ENCODE data around the gene NELFB. TPM values are rescaled to one million over a fixed set of nuclear protein-coding genes. Genes with fewer than 3 reads are reported as not detected.
A peak's percentile ranks its signal among the peaks of the same experiment; 100 is the strongest.
"Not testable (repeated sequence)": the region's sequence is repeated elsewhere in the genome, so short reads cannot be mapped to it uniquely, and the experiment has no call there.

NELFB gene
- polyA plus RNA-seq, 4 donors = 34.7 to 62.5 (median 40.1) TPM

DNA sequence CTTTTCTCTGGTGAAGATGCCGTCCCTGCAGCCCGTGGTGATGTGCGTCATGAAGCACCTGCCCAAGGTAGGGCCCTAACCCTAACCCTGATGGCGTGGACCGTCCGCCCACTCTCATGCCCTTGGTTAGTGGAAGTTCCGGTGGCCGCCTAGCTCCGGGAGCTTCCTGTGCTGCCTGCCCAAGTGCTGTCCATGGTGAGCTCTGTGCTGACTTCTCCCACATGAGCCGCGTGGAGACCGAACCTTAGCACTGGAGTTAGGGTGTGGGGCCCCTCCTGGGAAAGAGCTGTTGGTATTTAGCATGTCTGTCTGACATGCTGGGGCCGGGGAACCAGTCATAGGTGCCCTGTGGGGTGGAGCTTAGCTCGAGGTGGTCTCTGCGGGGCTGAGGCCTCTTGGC is 1.2 kb downstream of the NELFB start:
- DNase-seq = no peak
- Histone ChIP-seq H3K9me3 (ENCODE audit: control insufficient read depth in 2 of 2, insufficient read depth in 1 of 2, low read depth in 1 of 2, low read length in 1 of 2) (no peaks in the 10 kb centered on the region), H3K27me3 (ENCODE audit: control insufficient read depth in 3 of 3, insufficient read depth in 3 of 3, low read length in 3 of 3) (no peaks in the 10 kb centered on the region), H3K4me1 (ENCODE audit: control insufficient read depth in 3 of 3, insufficient read depth in 2 of 3, low read depth in 1 of 3, low read length in 2 of 3) (peaks cover 8 to 32% (median 8%) of the 10 kb centered on the region in 3 donors), H3K27ac (ENCODE audit: low read depth in 1 of 3, low read length in 2 of 3) (no peak overlapping the region), H3K4me3 (ENCODE audit: low read depth in 1 of 3, low read length in 3 of 3) (peak overlapping the region in 2 of 3 donors; percentile 66 to 86), H3K36me3 (ENCODE audit: control insufficient read depth in 3 of 3, insufficient read depth in 2 of 3, low read depth in 1 of 3, low read length in 3 of 3) (peaks cover 0 to 37% (median 6%) of the 10 kb centered on the region in 3 donors)
- no peak for FAIRE-seq
- WGBS, 3 donors = 69 to 83% (median 76%) methylated on average over 15 of the region's 15 CpGs

- H3K36me3 ChIP-seq (ENCODE audit: control insufficient read depth in 3 of 3, insufficient read depth in 2 of 3, low read depth in 1 of 3, low read length in 3 of 3) = peaks cover 0 to 42% (median 6%) of the 10 kb centered on the region in 3 donors
- DNase-seq (no peak), FAIRE-seq (no peak)
- no peaks in the 10 kb centered on the region for H3K9me3 ChIP-seq (ENCODE audit: control insufficient read depth in 2 of 2, insufficient read depth in 1 of 2, low read depth in 1 of 2, low read length in 1 of 2)
- H3K4me1 ChIP-seq (ENCODE audit: control insufficient read depth in 3 of 3, insufficient read depth in 2 of 3, low read depth in 1 of 3, low read length in 2 of 3) = peaks cover 8 to 29% (median 8%) of the 10 kb centered on the region in 3 donors
- H3K27me3 ChIP-seq (ENCODE audit: control insufficient read depth in 3 of 3, insufficient read depth in 3 of 3, low read length in 3 of 3) = no peaks in the 10 kb centered on the region
- H3K4me3 ChIP-seq (ENCODE audit: low read depth in 1 of 3, low read length in 3 of 3) = peak overlapping the region in 1 of 3 donors; percentile 86
- no peak overlapping the region for H3K27ac ChIP-seq (ENCODE audit: low read depth in 1 of 3, low read length in 2 of 3)
- 89 to 93% (median 89%) methylated on average over 15 of the region's 15 CpGs for WGBS, 3 donors
Measured at GRCh38 chr9:137256856-137257255, 1.7 kb downstream of the NELFB start.

- H3K36me3 ChIP-seq (ENCODE audit: control insufficient read depth in 3 of 3, insufficient read depth in 2 of 3, low read depth in 1 of 3, low read length in 3 of 3) = peaks cover 7 to 76% (median 11%) of the 10 kb centered on the region in 3 donors
- not testable (repeated sequence) for H3K4me1 ChIP-seq (ENCODE audit: control insufficient read depth in 3 of 3, insufficient read depth in 2 of 3, low read depth in 1 of 3, low read length in 2 of 3); H3K9me3 ChIP-seq (ENCODE audit: control insufficient read depth in 2 of 2, insufficient read depth in 1 of 2, low read depth in 1 of 2, low read length in 1 of 2); H3K27me3 ChIP-seq (ENCODE audit: control insufficient read depth in 3 of 3, insufficient read depth in 3 of 3, low read length in 3 of 3); FAIRE-seq; DNase-seq; H3K27ac ChIP-seq (ENCODE audit: low read depth in 1 of 3, low read length in 2 of 3); H3K4me3 ChIP-seq (ENCODE audit: low read depth in 1 of 3, low read length in 3 of 3)
- WGBS, 3 donors = 39 to 46% (median 45%) methylated on average over 14 to 15 of the region's 15 CpGs
Measured at GRCh38 chr9:137262173-137262908, 7.2 kb downstream of the NELFB start.

- no peaks in the 10 kb centered on the region for H3K9me3 ChIP-seq (ENCODE audit: control insufficient read depth in 2 of 2, insufficient read depth in 1 of 2, low read depth in 1 of 2, low read length in 1 of 2)
- H3K36me3 ChIP-seq (ENCODE audit: control insufficient read depth in 3 of 3, insufficient read depth in 2 of 3, low read depth in 1 of 3, low read length in 3 of 3) = peaks cover 7 to 79% (median 13%) of the 10 kb centered on the region in 3 donors
- H3K4me1 ChIP-seq (ENCODE audit: control insufficient read depth in 3 of 3, insufficient read depth in 2 of 3, low read depth in 1 of 3, low read length in 2 of 3) = no peaks in the 10 kb centered on the region
- H3K4me3 ChIP-seq (ENCODE audit: low read depth in 1 of 3, low read length in 3 of 3) = no peak overlapping the region
- FAIRE-seq (no peak), DNase-seq (no peak)
- H3K27me3 ChIP-seq (ENCODE audit: control insufficient read depth in 3 of 3, insufficient read depth in 3 of 3, low read length in 3 of 3) = no peaks in the 10 kb centered on the region
- WGBS, 3 donors = 91 to 95% (median 92%) methylated on average over 23 to 24 of the region's 24 CpGs
- no peak overlapping the region for H3K27ac ChIP-seq (ENCODE audit: low read depth in 1 of 3, low read length in 2 of 3)
Measured at GRCh38 chr9:137262909-137263285, 7.8 kb downstream of the NELFB start.

DNA sequence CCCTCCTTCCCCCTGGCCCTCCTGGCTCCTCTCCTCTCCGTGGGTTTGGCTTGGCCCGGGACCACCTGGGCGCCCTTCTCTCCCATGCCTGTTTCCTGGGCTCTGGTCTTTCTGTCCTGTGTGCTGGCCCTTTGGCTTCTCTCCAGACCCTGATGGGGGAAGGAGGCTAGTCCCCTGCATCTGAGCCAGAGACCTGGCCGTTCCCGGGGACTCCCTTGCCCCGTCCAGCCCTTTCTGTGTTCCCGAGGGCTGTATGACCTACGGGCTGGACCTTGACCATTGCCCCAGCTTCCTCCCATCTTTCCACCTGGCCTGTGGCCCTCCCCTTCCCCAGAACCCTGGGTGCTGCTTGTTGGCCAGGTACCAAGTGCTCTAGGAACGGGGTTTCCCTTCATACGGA is 8.4 kb downstream of the NELFB start:
- H3K9me3 ChIP-seq (ENCODE audit: control insufficient read depth in 2 of 2, insufficient read depth in 1 of 2, low read depth in 1 of 2, low read length in 1 of 2) = no peaks in the 10 kb centered on the region
- no peak overlapping the region for H3K27ac ChIP-seq (ENCODE audit: low read depth in 1 of 3, low read length in 2 of 3)
- DNase-seq (no peak), FAIRE-seq (no peak)
- no peaks in the 10 kb centered on the region for H3K27me3 ChIP-seq (ENCODE audit: control insufficient read depth in 3 of 3, insufficient read depth in 3 of 3, low read length in 3 of 3)
- H3K4me3 ChIP-seq (ENCODE audit: low read depth in 1 of 3, low read length in 3 of 3) = no peak overlapping the region
- H3K36me3 ChIP-seq (ENCODE audit: control insufficient read depth in 3 of 3, insufficient read depth in 2 of 3, low read depth in 1 of 3, low read length in 3 of 3) = peaks cover 7 to 79% (median 14%) of the 10 kb centered on the region in 3 donors
- no peaks in the 10 kb centered on the region for H3K4me1 ChIP-seq (ENCODE audit: control insufficient read depth in 3 of 3, insufficient read depth in 2 of 3, low read depth in 1 of 3, low read length in 2 of 3)
- 72 to 81% (median 75%) methylated on average over 9 to 10 of the region's 10 CpGs for WGBS, 3 donors

DNA sequence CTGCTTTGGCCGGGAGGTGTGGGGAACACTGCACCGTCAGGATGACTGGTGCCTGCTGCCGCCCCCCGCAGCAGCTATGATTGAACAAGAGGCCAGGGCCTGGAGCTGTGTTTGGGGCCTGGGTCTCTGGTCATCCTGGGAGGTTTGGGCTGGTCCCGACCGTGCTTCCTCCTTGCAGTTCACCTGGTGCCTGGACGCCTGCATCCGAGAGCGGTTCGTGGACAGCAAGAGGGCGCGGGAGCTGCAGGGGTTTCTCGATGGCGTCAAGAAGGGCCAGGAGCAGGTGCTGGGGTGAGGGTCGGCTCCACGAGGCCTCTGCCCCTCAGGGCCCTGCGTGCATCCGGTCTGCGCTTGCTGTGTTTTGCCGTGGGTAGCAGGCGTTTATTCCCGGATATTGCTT is 8.9 kb downstream of the NELFB start:
- Histone ChIP-seq H3K27me3 (ENCODE audit: control insufficient read depth in 3 of 3, insufficient read depth in 3 of 3, low read length in 3 of 3) (no peaks in the 10 kb centered on the region), H3K27ac (ENCODE audit: low read depth in 1 of 3, low read length in 2 of 3) (no peak overlapping the region), H3K4me1 (ENCODE audit: control insufficient read depth in 3 of 3, insufficient read depth in 2 of 3, low read depth in 1 of 3, low read length in 2 of 3) (peaks cover 0 to 4% (median 2%) of the 10 kb centered on the region in 3 donors), H3K4me3 (ENCODE audit: low read depth in 1 of 3, low read length in 3 of 3) (no peak overlapping the region), H3K9me3 (ENCODE audit: control insufficient read depth in 2 of 2, insufficient read depth in 1 of 2, low read depth in 1 of 2, low read length in 1 of 2) (no peaks in the 10 kb centered on the region), H3K36me3 (ENCODE audit: control insufficient read depth in 3 of 3, insufficient read depth in 2 of 3, low read depth in 1 of 3, low read length in 3 of 3) (peaks cover 7 to 78% (median 11%) of the 10 kb centered on the region in 3 donors)
- DNase-seq (no peak), FAIRE-seq (no peak)
- WGBS, 3 donors = 93 to 97% (median 96%) methylated on average over 22 of the region's 22 CpGs

DNA sequence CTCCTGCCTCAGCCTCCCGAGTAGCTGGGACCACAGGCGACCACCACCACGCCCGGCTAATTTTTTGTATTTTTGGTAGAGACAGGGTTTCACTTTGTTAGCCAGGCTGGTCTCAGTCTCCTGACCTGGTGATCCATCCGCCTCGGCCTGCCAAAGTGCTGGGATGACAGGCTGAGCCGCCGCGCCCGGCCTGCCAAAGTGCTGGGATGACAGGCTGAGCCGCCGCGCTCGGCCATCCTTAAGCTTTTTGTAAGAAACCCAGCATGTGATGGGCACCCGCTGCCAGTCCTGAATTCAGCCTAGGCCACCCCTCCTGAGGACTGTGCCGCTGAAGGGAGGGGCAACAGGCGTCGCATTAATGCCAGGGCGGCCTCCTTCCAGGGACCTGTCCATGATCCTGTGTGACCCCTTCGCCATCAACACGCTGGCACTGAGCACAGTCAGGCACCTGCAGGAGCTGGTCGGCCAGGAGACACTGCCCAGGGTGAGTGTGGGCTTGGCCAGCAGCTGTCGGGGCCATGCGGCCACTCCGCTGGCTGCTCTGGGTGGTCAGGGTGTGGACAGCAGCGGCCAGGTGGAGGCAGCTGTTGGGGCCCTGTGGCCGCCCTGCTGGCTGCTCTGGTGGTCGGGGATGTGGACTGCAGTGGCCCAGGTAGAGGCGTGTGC is 10.5 kb downstream of the NELFB start:
- H3K4me1 ChIP-seq (ENCODE audit: control insufficient read depth in 3 of 3, insufficient read depth in 2 of 3, low read depth in 1 of 3, low read length in 2 of 3) = peaks cover 0 to 8% (median 3%) of the 10 kb centered on the region in 3 donors
- H3K27me3 ChIP-seq (ENCODE audit: control insufficient read depth in 3 of 3, insufficient read depth in 3 of 3, low read length in 3 of 3) = no peaks in the 10 kb centered on the region
- DNase-seq (no peak), FAIRE-seq (no peak)
- H3K4me3 ChIP-seq (ENCODE audit: low read depth in 1 of 3, low read length in 3 of 3) = no peak overlapping the region
- WGBS, 3 donors = 93 to 96% (median 94%) methylated on average over 28 to 29 of the region's 29 CpGs
- H3K9me3 ChIP-seq (ENCODE audit: control insufficient read depth in 2 of 2, insufficient read depth in 1 of 2, low read depth in 1 of 2, low read length in 1 of 2) = no peaks in the 10 kb centered on the region
- no peak overlapping the region for H3K27ac ChIP-seq (ENCODE audit: low read depth in 1 of 3, low read length in 2 of 3)
- peaks cover 7 to 87% (median 8%) of the 10 kb centered on the region in 3 donors for H3K36me3 ChIP-seq (ENCODE audit: control insufficient read depth in 3 of 3, insufficient read depth in 2 of 3, low read depth in 1 of 3, low read length in 3 of 3)

DNA sequence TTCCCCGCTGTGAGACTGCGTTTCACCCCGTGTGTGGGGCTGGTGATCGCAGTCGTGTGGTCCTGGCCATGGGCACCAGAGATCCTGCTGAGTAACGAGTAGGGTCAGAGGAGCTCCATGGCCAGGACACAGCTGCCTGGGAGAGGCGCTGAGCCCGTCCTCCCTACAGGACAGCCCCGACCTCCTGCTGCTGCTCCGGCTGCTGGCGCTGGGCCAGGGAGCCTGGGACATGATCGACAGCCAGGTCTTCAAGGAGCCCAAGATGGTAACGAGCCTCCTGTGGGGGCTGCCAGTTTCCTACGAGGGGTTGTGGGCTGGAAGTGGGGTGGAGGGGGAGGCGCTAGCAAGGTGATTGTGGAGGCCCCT is 11.0 kb downstream of the NELFB start:
- H3K36me3 ChIP-seq (ENCODE audit: control insufficient read depth in 3 of 3, insufficient read depth in 2 of 3, low read depth in 1 of 3, low read length in 3 of 3) = peaks cover 7 to 90% (median 8%) of the 10 kb centered on the region in 3 donors
- 88 to 92% (median 89%) methylated on average over 11 to 15 of the region's 15 CpGs for WGBS, 3 donors
- FAIRE-seq (no peak), DNase-seq (no peak)
- no peaks in the 10 kb centered on the region for H3K27me3 ChIP-seq (ENCODE audit: control insufficient read depth in 3 of 3, insufficient read depth in 3 of 3, low read length in 3 of 3)
- H3K4me1 ChIP-seq (ENCODE audit: control insufficient read depth in 3 of 3, insufficient read depth in 2 of 3, low read depth in 1 of 3, low read length in 2 of 3) = peaks cover 0 to 8% (median 3%) of the 10 kb centered on the region in 3 donors
- no peak overlapping the region for H3K4me3 ChIP-seq (ENCODE audit: low read depth in 1 of 3, low read length in 3 of 3)
- H3K27ac ChIP-seq (ENCODE audit: low read depth in 1 of 3, low read length in 2 of 3) = no peak overlapping the region
- H3K9me3 ChIP-seq (ENCODE audit: control insufficient read depth in 2 of 2, insufficient read depth in 1 of 2, low read depth in 1 of 2, low read length in 1 of 2) = no peaks in the 10 kb centered on the region

Data from small intestine (tissue), 7 donors.